ENCODE measurements around the gene ARCN1.

GRCh38 chr11:118592616-118593367, 20.6 kb downstream of the ARCN1 start:
- TF ChIP-seq CTCF (IDR thresholded peaks at IDR 0.05 in 4 of 5, conservative IDR thresholded peaks at IDR 0.05 in 1 of 5): no peak
- TF ChIP-seq POLR2A (IDR thresholded peaks at IDR 0.05): no peak
